Measurements from ENCODE around the gene HTRA2. TPM values are rescaled to one million over a fixed set of nuclear protein-coding genes. Genes with fewer than 3 reads are reported as not detected.

HTRA2 gene
- total and polyA plus RNA-seq, 4 donors = 13.3 to 81.8 (median 18.5) TPM

- TF ChIP-seq HNF4A (conservative IDR thresholded peaks at IDR 0.05) (no peak), YY1 (IDR thresholded peaks at IDR 0.05) (no peak), CTCF (IDR thresholded peaks at IDR 0.05; ENCODE audit: low read depth, low read length, missing input control) (no peak), MAX (IDR thresholded peaks at IDR 0.05) (no peak), EGR1 (IDR thresholded peaks at IDR 0.05; ENCODE audit: low read depth in 2 of 2) (no peak), TAF1 (conservative IDR thresholded peaks at IDR 0.05) (no peak), ATF3 (IDR thresholded peaks at IDR 0.05) (no peak), GABPA (IDR thresholded peaks at IDR 0.05 in 1 of 2, conservative IDR thresholded peaks at IDR 0.05 in 1 of 2) (no peak), RAD21 (IDR thresholded peaks at IDR 0.05) (no peak), HNF4G (IDR thresholded peaks at IDR 0.05) (no peak), SP1 (IDR thresholded peaks at IDR 0.05) (no peak), FOXA1 (IDR thresholded peaks at IDR 0.05) (no peak), NR2F2 (IDR thresholded peaks at IDR 0.05) (no peak), JUND (IDR thresholded peaks at IDR 0.05) (no peak), RXRA (IDR thresholded peaks at IDR 0.05) (no peak), FOXA2 (IDR thresholded peaks at IDR 0.05) (no peak)
- TF ChIP-seq, protein P1, sequence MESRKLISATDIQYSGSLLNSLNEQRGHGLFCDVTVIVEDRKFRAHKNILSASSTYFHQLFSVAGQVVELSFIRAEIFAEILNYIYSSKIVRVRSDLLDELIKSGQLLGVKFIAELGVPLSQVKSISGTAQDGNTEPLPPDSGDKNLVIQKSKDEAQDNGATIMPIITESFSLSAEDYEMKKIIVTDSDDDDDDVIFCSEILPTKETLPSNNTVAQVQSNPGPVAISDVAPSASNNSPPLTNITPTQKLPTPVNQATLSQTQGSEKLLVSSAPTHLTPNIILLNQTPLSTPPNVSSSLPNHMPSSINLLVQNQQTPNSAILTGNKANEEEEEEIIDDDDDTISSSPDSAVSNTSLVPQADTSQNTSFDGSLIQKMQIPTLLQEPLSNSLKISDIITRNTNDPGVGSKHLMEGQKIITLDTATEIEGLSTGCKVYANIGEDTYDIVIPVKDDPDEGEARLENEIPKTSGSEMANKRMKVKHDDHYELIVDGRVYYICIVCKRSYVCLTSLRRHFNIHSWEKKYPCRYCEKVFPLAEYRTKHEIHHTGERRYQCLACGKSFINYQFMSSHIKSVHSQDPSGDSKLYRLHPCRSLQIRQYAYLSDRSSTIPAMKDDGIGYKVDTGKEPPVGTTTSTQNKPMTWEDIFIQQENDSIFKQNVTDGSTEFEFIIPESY (IDR thresholded peaks at IDR 0.05) = no peak
- TF ChIP-seq, protein P2, sequence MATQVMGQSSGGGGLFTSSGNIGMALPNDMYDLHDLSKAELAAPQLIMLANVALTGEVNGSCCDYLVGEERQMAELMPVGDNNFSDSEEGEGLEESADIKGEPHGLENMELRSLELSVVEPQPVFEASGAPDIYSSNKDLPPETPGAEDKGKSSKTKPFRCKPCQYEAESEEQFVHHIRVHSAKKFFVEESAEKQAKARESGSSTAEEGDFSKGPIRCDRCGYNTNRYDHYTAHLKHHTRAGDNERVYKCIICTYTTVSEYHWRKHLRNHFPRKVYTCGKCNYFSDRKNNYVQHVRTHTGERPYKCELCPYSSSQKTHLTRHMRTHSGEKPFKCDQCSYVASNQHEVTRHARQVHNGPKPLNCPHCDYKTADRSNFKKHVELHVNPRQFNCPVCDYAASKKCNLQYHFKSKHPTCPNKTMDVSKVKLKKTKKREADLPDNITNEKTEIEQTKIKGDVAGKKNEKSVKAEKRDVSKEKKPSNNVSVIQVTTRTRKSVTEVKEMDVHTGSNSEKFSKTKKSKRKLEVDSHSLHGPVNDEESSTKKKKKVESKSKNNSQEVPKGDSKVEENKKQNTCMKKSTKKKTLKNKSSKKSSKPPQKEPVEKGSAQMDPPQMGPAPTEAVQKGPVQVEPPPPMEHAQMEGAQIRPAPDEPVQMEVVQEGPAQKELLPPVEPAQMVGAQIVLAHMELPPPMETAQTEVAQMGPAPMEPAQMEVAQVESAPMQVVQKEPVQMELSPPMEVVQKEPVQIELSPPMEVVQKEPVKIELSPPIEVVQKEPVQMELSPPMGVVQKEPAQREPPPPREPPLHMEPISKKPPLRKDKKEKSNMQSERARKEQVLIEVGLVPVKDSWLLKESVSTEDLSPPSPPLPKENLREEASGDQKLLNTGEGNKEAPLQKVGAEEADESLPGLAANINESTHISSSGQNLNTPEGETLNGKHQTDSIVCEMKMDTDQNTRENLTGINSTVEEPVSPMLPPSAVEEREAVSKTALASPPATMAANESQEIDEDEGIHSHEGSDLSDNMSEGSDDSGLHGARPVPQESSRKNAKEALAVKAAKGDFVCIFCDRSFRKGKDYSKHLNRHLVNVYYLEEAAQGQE (IDR thresholded peaks at IDR 0.05) = no peak
- H3K36me3 ChIP-seq (ENCODE audit: control insufficient read depth in 4 of 4, insufficient read depth in 3 of 4, low read depth in 1 of 4, low read length in 3 of 4) = peaks cover 0 to 4% (median 2%) of the 10 kb centered on the region in 4 donors
- H3K9ac ChIP-seq (ENCODE audit: low read depth in 1 of 2, low read length in 2 of 2) = peak overlapping the region in 1 of 2 donors; percentile 23
- 13% methylated on average over 41 of the region's 41 CpGs for WGBS
- peak overlapping the region; percentile 7 to 50 (median 50) for H3K4me3 ChIP-seq (ENCODE audit: low read depth in 1 of 3, low read length in 3 of 3)
- H3K27ac ChIP-seq (ENCODE audit: low read depth in 1 of 2, low read length in 2 of 2) = no peak overlapping the region
- peaks cover 17 to 72% (median 54%) of the 10 kb centered on the region in 4 donors for H3K4me1 ChIP-seq (ENCODE audit: control insufficient read depth in 4 of 4, insufficient read depth in 4 of 4, low read length in 3 of 4)
- H3K27me3 ChIP-seq (ENCODE audit: control insufficient read depth in 4 of 4, insufficient read depth in 4 of 4, low read length in 3 of 4) = no peaks in the 10 kb centered on the region
- no peak for DNase-seq (ENCODE audit: low spot score)
- H3K9me3 ChIP-seq (ENCODE audit: control insufficient read depth in 4 of 4, low read length in 3 of 4) = no peaks in the 10 kb centered on the region
Observed at GRCh38 chr2:74498500-74499266, 31.1 kb upstream of the HTRA2 start.

All from liver (tissue), 9 donors.